HepG2 (cell line): ENCODE data around the gene ZG16. TPM values are rescaled to one million over a fixed set of nuclear protein-coding genes. Genes with fewer than 3 reads are reported as not detected.

Experiments
- GMEB1 ChIP-seq: sonication (generic); formaldehyde crosslinking; IDR thresholded peaks from 2 replicates; pipeline ENCODE4 v1.5.1; 2020; ENCODE audit warnings: missing genetic modification reagents, mild to moderate bottlenecking, borderline replicate concordance
- HMGA1 ChIP-seq: sonication (generic); formaldehyde crosslinking; conservative IDR thresholded peaks from 2 replicates; pipeline ENCODE4 v1.4.0; 2020; ENCODE audit warnings: missing genetic modification reagents
- MIER3 ChIP-seq: IDR thresholded peaks from 2 replicates; pipeline ENCODE4 v1.6.1; 2016; ENCODE audit warnings: missing compliant biosample characterization, borderline replicate concordance
- MTF2 ChIP-seq: sonication (generic); formaldehyde crosslinking; IDR thresholded peaks from 2 replicates; pipeline ENCODE4 v1.5.0; 2020; ENCODE audit warnings: missing genetic modification reagents, borderline replicate concordance
- MYC ChIP-seq: sonication (generic); formaldehyde crosslinking; IDR thresholded peaks from 2 replicates; pipeline ENCODE4 v1.9.0; 2021; ENCODE audit warnings: missing genetic modification reagents, borderline replicate concordance
- PAWR ChIP-seq: sonication (generic); formaldehyde crosslinking; IDR thresholded peaks from 2 replicates; pipeline ENCODE4 v1.4.0; 2020; ENCODE audit warnings: missing genetic modification reagents, mild to moderate bottlenecking, borderline replicate concordance
- PITX1 ChIP-seq: sonication (generic); formaldehyde crosslinking; IDR thresholded peaks from 2 replicates; pipeline ENCODE4 v1.5.1; 2020; ENCODE audit warnings: mild to moderate bottlenecking, missing genetic modification reagents
- RFX5 ChIP-seq: IDR thresholded peaks from 2 replicates; pipeline ENCODE4 v1.6.1; 2011; ENCODE audit warnings: low read depth, low read length, improper control_type of control experiment
- RNF219 ChIP-seq: sonication (generic); formaldehyde crosslinking; IDR thresholded peaks from 2 replicates; pipeline ENCODE4 v1.5.0; 2020; ENCODE audit warnings: mild to moderate bottlenecking, missing genetic modification reagents
- SMAD3 ChIP-seq: sonication (generic); formaldehyde crosslinking; IDR thresholded peaks from 2 replicates; pipeline ENCODE4 v1.4.0; 2020; ENCODE audit warnings: missing genetic modification reagents
- STAG1 ChIP-seq: sonication (generic); formaldehyde crosslinking; IDR thresholded peaks from 2 replicates; pipeline ENCODE4 v1.4.0; 2020; ENCODE audit warnings: missing genetic modification reagents
- SYNCRIP ChIP-seq: fragments of 200-400 bp; formaldehyde crosslinking; IDR thresholded peaks from 2 replicates; pipeline ENCODE4 v1.6.1; 2018; ENCODE audit warnings: mild to moderate bottlenecking, low read depth, low read length; ENCODE audit not compliant: insufficient read depth
- ZNF225 ChIP-seq: sonication (generic); formaldehyde crosslinking; IDR thresholded peaks from 2 replicates; pipeline ENCODE4 v1.4.0; 2020; ENCODE audit warnings: mild to moderate bottlenecking, missing genetic modification reagents
- ZNF3 ChIP-seq: IDR thresholded peaks from 2 replicates; pipeline ENCODE4 v1.7.0; 2017; ENCODE audit warnings: inconsistent platforms
- ZNF337 ChIP-seq: sonication (generic); formaldehyde crosslinking; IDR thresholded peaks from 2 replicates; pipeline ENCODE4 v1.5.1; 2020; ENCODE audit warnings: missing genetic modification reagents, low read depth, mild to moderate bottlenecking, borderline replicate concordance
- ZNF576 ChIP-seq: sonication (generic); formaldehyde crosslinking; IDR thresholded peaks from 2 replicates; pipeline ENCODE4 v1.4.0; 2020; ENCODE audit warnings: mild to moderate bottlenecking, missing genetic modification reagents
- ZNF747 ChIP-seq: sonication (generic); formaldehyde crosslinking; IDR thresholded peaks from 2 replicates; pipeline ENCODE4 v1.8.1; 2023; ENCODE audit warnings: missing genetic modification reagents, mild to moderate bottlenecking, borderline replicate concordance
- ZSCAN29 ChIP-seq: sonication (generic); formaldehyde crosslinking; conservative IDR thresholded peaks from 2 replicates; pipeline ENCODE4 v1.4.0; 2020; ENCODE audit warnings: mild to moderate bottlenecking, missing genetic modification reagents
- polyA plus RNA-seq, 8 experiments: library from polyadenylated mRNA; depleted of rRNA in 3 of 8; stranded (reverse) in 7 of 8; unstranded in 1 of 8; fragments of >200 nt; fragmentation: Illumina TruSeq in 4 of 8; extraction: Trizol in 4 of 8; gene quantifications; 2 replicates each; pipeline versions ENCODE4 v1.2.1 to v1.2.3, GENCODE V29; 2011 to 2016; ENCODE audit warnings: low read depth in 4 of 8, missing spikeins in 1 of 8, mixed read lengths in 1 of 8; ENCODE audit not compliant: insufficient read depth in 1 of 8
- total RNA-seq, 5 experiments: library from RNA; depleted of rRNA; stranded (reverse); fragments of >200 nt; fragmentation: Illumina TruSeq; extraction: Trizol; gene quantifications; 2 replicates each; pipeline ENCODE4 v1.2.3, GENCODE V29; 2016; ENCODE audit warnings: low read depth in 1 of 5
- TF ChIP-seq, protein P1 (sequence below): IDR thresholded peaks from 2 replicates; pipeline ENCODE4 v1.6.1; 2016; ENCODE audit warnings: low read depth, borderline replicate concordance
- TF ChIP-seq, protein P2 (sequence below): sonication (generic); formaldehyde crosslinking; IDR thresholded peaks from 2 replicates; pipeline ENCODE4 v1.4.0; 2020; ENCODE audit warnings: mild to moderate bottlenecking, missing genetic modification reagents, borderline replicate concordance
- TF ChIP-seq, protein P3 (sequence below): sonication (generic); formaldehyde crosslinking; IDR thresholded peaks from 2 replicates; pipeline ENCODE4 v1.8.1; 2022; ENCODE audit warnings: mild to moderate bottlenecking, missing genetic modification reagents
- TF ChIP-seq, protein P4 (sequence below): sonication (generic); formaldehyde crosslinking; IDR thresholded peaks from 2 replicates; pipeline ENCODE4 v1.8.0; 2022; ENCODE audit warnings: mild to moderate bottlenecking, missing genetic modification reagents

Gene ZG16
- total and polyA plus RNA-seq, 2 of the 13 experiments (the other 11 are each of a cell fraction or from before 2014, with no cell fraction given) = 0.04 to 0.07 TPM

DNA sequence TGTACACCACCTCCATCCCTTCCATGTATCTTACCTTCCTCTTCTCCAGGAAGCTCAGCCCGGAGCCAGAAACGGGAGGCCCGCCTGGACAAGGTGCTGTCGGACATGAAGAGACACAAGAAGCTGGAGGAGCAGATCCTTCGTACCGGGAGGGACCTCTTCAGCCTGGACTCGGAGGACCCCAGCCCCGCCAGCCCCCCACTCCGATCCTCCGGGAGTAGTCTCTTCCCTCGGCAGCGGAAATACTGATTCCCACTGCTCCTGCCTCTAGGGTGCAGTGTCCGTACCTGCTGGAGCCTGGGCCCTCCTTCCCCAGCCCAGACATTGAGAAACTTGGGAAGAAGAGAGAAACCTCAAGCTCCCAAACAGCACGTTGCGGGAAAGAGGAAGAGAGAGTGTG lies 41.5 kb downstream of the ZG16 start (continued):
- TF ChIP-seq GMEB1 = no peak
- 0 out of 2 replicates have a peak, but pooled peaks have one; percentile 5 for TF ChIP-seq PITX1
- TF ChIP-seq MYC = no peak
- no peak for TF ChIP-seq SMAD3 (CRISPR knock-in tag)
- TF ChIP-seq ZNF225 = no peak
- no peak for TF ChIP-seq RNF219 (CRISPR knock-in tag)
- no peak for TF ChIP-seq ZNF3 (CRISPR knock-in tag)
- TF ChIP-seq SYNCRIP = no peak
- no peak for TF ChIP-seq HMGA1 (CRISPR knock-in tag)
- TF ChIP-seq, protein P1, sequence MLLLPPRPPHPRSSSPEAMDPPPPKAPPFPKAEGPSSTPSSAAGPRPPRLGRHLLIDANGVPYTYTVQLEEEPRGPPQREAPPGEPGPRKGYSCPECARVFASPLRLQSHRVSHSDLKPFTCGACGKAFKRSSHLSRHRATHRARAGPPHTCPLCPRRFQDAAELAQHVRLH (CRISPR knock-in tag) = 0 out of 2 replicates have a peak, but pooled peaks have one; percentile 29
- TF ChIP-seq ZNF576 (CRISPR knock-in tag) = no peak
- no peak for TF ChIP-seq MIER3 (CRISPR knock-in tag)
- TF ChIP-seq, protein P2, sequence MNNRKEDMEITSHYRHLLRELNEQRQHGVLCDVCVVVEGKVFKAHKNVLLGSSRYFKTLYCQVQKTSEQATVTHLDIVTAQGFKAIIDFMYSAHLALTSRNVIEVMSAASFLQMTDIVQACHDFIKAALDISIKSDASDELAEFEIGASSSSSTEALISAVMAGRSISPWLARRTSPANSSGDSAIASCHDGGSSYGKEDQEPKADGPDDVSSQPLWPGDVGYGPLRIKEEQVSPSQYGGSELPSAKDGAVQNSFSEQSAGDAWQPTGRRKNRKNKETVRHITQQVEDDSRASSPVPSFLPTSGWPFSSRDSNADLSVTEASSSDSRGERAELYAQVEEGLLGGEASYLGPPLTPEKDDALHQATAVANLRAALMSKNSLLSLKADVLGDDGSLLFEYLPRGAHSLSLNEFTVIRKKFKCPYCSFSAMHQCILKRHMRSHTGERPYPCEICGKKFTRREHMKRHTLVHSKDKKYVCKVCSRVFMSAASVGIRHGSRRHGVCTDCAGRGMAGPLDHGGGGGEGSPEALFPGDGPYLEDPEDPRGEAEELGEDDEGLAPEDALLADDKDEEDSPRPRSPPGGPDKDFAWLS (CRISPR knock-in tag) = no peak
- no peak for TF ChIP-seq ZNF337 (CRISPR knock-in tag)
- TF ChIP-seq PAWR (CRISPR knock-in tag) = no peak
- TF ChIP-seq MTF2 = no peak
- TF ChIP-seq, protein P3, sequence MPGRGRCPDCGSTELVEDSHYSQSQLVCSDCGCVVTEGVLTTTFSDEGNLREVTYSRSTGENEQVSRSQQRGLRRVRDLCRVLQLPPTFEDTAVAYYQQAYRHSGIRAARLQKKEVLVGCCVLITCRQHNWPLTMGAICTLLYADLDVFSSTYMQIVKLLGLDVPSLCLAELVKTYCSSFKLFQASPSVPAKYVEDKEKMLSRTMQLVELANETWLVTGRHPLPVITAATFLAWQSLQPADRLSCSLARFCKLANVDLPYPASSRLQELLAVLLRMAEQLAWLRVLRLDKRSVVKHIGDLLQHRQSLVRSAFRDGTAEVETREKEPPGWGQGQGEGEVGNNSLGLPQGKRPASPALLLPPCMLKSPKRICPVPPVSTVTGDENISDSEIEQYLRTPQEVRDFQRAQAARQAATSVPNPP (CRISPR knock-in tag) = no peak
- TF ChIP-seq STAG1 (CRISPR knock-in tag) = peak; percentile 55
- TF ChIP-seq ZNF747 (CRISPR knock-in tag) = no peak
- no peak for TF ChIP-seq RFX5
- TF ChIP-seq ZSCAN29 (CRISPR knock-in tag) = no peak
- TF ChIP-seq, protein P4, sequence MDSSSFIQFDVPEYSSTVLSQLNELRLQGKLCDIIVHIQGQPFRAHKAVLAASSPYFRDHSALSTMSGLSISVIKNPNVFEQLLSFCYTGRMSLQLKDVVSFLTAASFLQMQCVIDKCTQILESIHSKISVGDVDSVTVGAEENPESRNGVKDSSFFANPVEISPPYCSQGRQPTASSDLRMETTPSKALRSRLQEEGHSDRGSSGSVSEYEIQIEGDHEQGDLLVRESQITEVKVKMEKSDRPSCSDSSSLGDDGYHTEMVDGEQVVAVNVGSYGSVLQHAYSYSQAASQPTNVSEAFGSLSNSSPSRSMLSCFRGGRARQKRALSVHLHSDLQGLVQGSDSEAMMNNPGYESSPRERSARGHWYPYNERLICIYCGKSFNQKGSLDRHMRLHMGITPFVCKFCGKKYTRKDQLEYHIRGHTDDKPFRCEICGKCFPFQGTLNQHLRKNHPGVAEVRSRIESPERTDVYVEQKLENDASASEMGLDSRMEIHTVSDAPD (CRISPR knock-in tag) = no peak
